Stimulated activated naive CD8-positive, alpha-beta T cell treated with anti-CD3 and anti-CD28 coated beads, Interleukin-15, Interleukin-2, amounts not matched to agents 100 ng/mL and 50 ng/mL, for 24 hours (primary cell): ENCODE results near the gene ACSF2.
"Not testable (repeated sequence)": the region's sequence is repeated elsewhere in the genome, so short reads cannot be mapped to it uniquely, and the experiment has no call there.

Source experiments
- H3K27ac Mint-ChIP-seq: one replicate; pipeline ENCODE4 v1.8.0; 2021; ENCODE audit warnings: mild to moderate bottlenecking, mixed read lengths
- H3K27me3 Mint-ChIP-seq: one replicate; pipeline ENCODE4 v1.8.0; 2021; ENCODE audit warnings: mixed read lengths
- H3K36me3 Mint-ChIP-seq: one replicate; pipeline ENCODE4 v1.8.0; 2021; ENCODE audit warnings: low read depth, mixed read lengths
- H3K4me1 Mint-ChIP-seq: one replicate; pipeline ENCODE4 v1.8.0; 2021; ENCODE audit warnings: low read depth, mixed read lengths
- H3K4me3 Mint-ChIP-seq: one replicate; pipeline ENCODE4 v1.8.0; 2021; ENCODE audit warnings: mild to moderate bottlenecking, mixed read lengths
- H3K9me3 Mint-ChIP-seq: one replicate; pipeline ENCODE4 v1.8.0; 2021; ENCODE audit warnings: mixed read lengths

Gene ACSF2

DNA sequence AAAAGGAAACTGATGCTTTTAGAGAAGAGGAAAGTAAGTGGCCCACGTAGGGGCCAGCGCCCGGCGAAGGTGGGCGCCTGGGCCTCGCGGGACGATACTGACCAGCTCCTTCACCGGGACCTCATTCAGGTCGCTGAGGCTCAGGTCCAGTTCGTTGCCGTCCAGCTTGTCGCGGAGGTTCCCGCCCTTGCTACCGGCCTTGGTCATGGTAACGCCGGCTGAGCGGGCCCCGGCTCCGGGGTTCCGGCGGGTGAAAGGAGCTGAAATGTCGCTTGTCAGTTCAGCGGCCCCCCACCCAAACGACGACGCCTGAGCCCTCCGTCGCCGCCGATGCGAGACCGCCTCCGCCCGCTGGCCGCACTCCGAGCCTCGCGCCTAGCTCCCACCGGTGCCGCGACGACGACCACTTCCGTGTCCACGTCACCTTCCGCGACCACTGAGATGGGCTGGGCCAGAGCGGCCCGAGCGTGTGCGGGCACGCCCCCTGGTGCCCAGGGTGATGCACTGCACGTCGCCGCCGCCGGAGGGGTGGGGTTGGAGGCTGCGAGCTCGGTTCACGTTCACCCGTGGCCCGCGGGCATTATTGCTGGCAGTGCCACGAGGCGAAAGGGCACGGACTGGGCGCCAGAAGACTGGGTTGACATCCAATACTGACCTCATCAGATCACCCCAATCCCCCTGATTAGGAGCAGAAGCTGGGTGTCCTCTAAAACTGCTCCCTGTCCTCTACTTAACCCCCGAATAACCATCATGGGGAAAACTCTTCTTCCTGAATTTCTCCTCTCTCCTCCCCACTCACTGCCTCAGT, 28.7 kb upstream of the ACSF2 start, which contains the start of gene LRRC59:
LRRC59 (minus strand) TSS at position 413 of the 808 bp plus-strand sequence; CDS start at position 207, 206 bp downstream.
- H3K36me3 Mint-ChIP-seq: peaks cover 38% of the 10 kb centered on the region
- no peaks in the 10 kb centered on the region for H3K27me3 Mint-ChIP-seq
- H3K27ac Mint-ChIP-seq: peak within 1 kb of the TSS; percentile 79
- peaks cover 28% of the 10 kb centered on the region for H3K4me1 Mint-ChIP-seq
- no peaks in the 10 kb centered on the region for H3K9me3 Mint-ChIP-seq
- H3K4me3 Mint-ChIP-seq: peak within 1 kb of the TSS; percentile 86

GRCh38 chr17:50397919-50398285, 28.1 kb upstream of the ACSF2 start:
- Mint-ChIP-seq H3K36me3 (peaks cover 32% of the 10 kb centered on the region), H3K9me3 (no peaks in the 10 kb centered on the region), H3K4me3 (peak overlapping the region; percentile 86), H3K27me3 (no peaks in the 10 kb centered on the region), H3K27ac (peak overlapping the region; percentile 17), H3K4me1 (peaks cover 27% of the 10 kb centered on the region)

DNA sequence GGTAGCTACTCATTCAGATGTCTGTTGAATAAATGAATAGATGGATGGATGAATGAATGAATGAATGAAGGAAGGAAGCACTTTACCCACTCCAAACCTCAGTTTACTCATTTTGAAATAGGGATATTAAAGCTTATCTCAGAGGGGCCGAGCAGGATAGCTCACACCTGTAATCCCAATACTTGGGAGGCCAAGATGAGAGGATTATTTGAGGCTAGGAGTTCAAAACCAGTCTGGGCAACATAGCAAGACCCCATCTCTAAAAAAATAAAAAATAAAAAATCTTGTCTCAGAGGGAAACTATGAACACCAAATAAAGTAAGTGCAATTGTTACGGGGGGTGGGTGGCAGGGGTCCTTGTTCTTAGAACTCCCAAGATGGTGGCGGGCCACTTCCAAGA, 27.3 kb upstream of the ACSF2 start:
- H3K4me3 Mint-ChIP-seq, H3K9me3 Mint-ChIP-seq, H3K27ac Mint-ChIP-seq, H3K27me3 Mint-ChIP-seq: not testable (repeated sequence)
- Mint-ChIP-seq H3K4me1 (peaks cover 21% of the 10 kb centered on the region), H3K36me3 (peaks cover 25% of the 10 kb centered on the region)

DNA sequence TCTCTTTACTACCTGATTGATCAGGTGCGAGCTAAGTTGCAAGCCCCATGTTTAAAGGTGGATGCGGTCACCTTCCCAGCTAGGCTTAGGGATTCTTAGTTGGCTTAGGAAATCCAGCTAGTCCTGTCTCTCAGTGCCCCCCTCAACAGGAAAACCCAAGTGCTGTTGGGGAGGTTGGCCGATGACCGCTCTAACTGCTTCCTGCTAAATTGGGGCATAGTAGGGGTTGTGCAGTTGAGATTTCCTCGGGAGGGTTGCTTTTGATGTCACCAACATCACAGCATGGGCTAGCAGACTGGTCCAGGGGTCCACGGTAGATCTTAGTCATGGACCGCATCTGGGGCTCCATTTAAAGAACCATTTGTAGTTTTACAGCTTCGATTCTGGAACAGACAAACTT, 26.4 kb upstream of the ACSF2 start:
- H3K4me3 Mint-ChIP-seq, H3K27ac Mint-ChIP-seq, H3K9me3 Mint-ChIP-seq, H3K27me3 Mint-ChIP-seq: not testable (repeated sequence)
- Mint-ChIP-seq H3K36me3 (peaks cover 16% of the 10 kb centered on the region), H3K4me1 (peaks cover 20% of the 10 kb centered on the region)

DNA sequence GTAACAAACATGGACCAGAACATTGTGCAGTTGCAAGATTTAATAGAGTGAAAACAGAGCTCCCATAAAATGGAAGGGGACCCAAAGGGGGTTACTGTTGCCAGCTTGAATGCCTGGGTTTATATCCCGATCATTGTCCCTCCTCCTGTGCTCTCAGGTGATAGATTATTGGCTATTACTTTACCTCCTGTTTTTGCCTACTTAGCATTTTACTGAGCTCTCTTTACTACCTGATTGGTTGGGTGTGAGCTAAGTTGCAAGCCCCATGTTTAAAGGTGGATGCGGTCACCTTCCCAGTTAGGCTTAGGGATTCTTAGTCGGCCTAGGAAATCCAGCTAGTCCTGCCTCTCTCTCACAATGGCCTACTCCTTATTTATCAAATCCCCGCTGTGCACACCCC, 20.7 kb upstream of the ACSF2 start:
- not testable (repeated sequence) for H3K4me3 Mint-ChIP-seq, H3K27ac Mint-ChIP-seq, H3K4me1 Mint-ChIP-seq, H3K36me3 Mint-ChIP-seq, H3K9me3 Mint-ChIP-seq, H3K27me3 Mint-ChIP-seq

- no peaks in the 10 kb centered on the region for H3K4me1 Mint-ChIP-seq
- H3K9me3 Mint-ChIP-seq: no peaks in the 10 kb centered on the region
- H3K36me3 Mint-ChIP-seq: no peaks in the 10 kb centered on the region
- no peak overlapping the region for H3K4me3 Mint-ChIP-seq
- peaks cover 8% of the 10 kb centered on the region for H3K27me3 Mint-ChIP-seq
- no peak overlapping the region for H3K27ac Mint-ChIP-seq
Observed at GRCh38 chr17:50406578-50406977, 19.4 kb upstream of the ACSF2 start.

- no peak overlapping the region for H3K4me3 Mint-ChIP-seq
- no peaks in the 10 kb centered on the region for H3K36me3 Mint-ChIP-seq
- no peaks in the 10 kb centered on the region for H3K4me1 Mint-ChIP-seq
- peaks cover 11% of the 10 kb centered on the region for H3K27me3 Mint-ChIP-seq
- no peaks in the 10 kb centered on the region for H3K9me3 Mint-ChIP-seq
- H3K27ac Mint-ChIP-seq: no peak overlapping the region
Observed at GRCh38 chr17:50407921-50408320, 18.1 kb upstream of the ACSF2 start.

- no peaks in the 10 kb centered on the region for H3K36me3 Mint-ChIP-seq
- H3K27ac Mint-ChIP-seq: no peak overlapping the region
- H3K27me3 Mint-ChIP-seq: peaks cover 6% of the 10 kb centered on the region
- H3K4me1 Mint-ChIP-seq: no peaks in the 10 kb centered on the region
- no peak overlapping the region for H3K4me3 Mint-ChIP-seq
- no peaks in the 10 kb centered on the region for H3K9me3 Mint-ChIP-seq
Observed at GRCh38 chr17:50412188-50412732, 13.8 kb upstream of the ACSF2 start.

GRCh38 chr17:50414808-50415207, 11.2 kb upstream of the ACSF2 start:
- Mint-ChIP-seq H3K36me3 (no peaks in the 10 kb centered on the region), H3K27ac (no peak overlapping the region), H3K27me3 (peaks cover 6% of the 10 kb centered on the region), H3K4me1 (no peaks in the 10 kb centered on the region), H3K9me3 (no peaks in the 10 kb centered on the region), H3K4me3 (no peak overlapping the region)

- peaks cover 14% of the 10 kb centered on the region for H3K4me1 Mint-ChIP-seq
- H3K4me3 Mint-ChIP-seq, H3K9me3 Mint-ChIP-seq, H3K36me3 Mint-ChIP-seq, H3K27ac Mint-ChIP-seq, H3K27me3 Mint-ChIP-seq: not testable (repeated sequence)
Observed at GRCh38 chr17:50419577-50419976, 6.4 kb upstream of the ACSF2 start.

DNA sequence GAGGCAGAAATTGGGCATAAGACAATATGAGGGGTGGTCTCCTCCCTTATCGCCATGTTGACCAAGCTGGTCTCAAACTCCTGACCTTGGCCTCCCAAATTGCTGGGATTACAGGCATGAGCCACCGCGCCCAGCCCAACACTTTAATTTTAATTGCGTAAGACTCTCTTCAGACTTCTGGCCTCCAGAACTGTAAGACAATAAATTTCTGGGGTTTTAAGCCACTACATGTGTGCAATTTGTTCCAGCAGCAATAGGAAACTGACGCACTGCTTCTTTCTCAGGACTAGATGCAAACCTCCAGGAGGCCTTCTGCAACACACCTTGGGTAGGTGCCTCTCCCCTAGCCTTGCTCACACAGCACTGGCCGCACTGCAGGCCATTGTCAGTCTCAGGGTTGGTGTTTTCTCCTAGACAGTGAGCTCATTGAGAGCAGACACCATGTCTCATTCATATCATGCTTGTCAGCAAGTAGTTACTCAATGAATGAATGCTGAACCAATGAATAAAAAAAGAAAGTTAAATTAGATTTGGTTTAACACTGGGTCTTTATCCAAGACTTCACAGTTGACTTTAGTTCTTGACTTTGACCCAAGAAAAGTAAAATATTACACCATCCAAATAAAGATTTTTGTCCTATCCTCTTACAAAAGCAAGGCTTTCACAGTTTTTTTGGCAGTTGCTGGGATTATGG, 5.5 kb upstream of the ACSF2 start:
- Mint-ChIP-seq H3K36me3 (no peaks in the 10 kb centered on the region), H3K27ac (peak overlapping the region; percentile 72), H3K9me3 (no peaks in the 10 kb centered on the region), H3K27me3 (peaks cover 3% of the 10 kb centered on the region), H3K4me1 (peaks cover 17% of the 10 kb centered on the region), H3K4me3 (no peak overlapping the region)

- Mint-ChIP-seq H3K27me3 (no peaks in the 10 kb centered on the region), H3K27ac (peak overlapping the region; percentile 94), H3K4me3 (peak overlapping the region; percentile 79)
Observed at GRCh38 chr17:50421308-50422051, 4.5 kb upstream of the ACSF2 start.

GRCh38 chr17:50422738-50423137, 3.3 kb upstream of the ACSF2 start:
- H3K4me3 Mint-ChIP-seq: no peak overlapping the region
- no peaks in the 10 kb centered on the region for H3K27me3 Mint-ChIP-seq
- peaks cover 29% of the 10 kb centered on the region for H3K4me1 Mint-ChIP-seq
- no peak overlapping the region for H3K27ac Mint-ChIP-seq
- H3K9me3 Mint-ChIP-seq: no peaks in the 10 kb centered on the region
- no peaks in the 10 kb centered on the region for H3K36me3 Mint-ChIP-seq

More at GRCh38 chr17:50421308-50422051, 4.5 kb upstream of the ACSF2 start:
- peaks cover 17% of the 10 kb centered on the region for H3K4me1 Mint-ChIP-seq
- H3K36me3 Mint-ChIP-seq: no peaks in the 10 kb centered on the region
- no peaks in the 10 kb centered on the region for H3K9me3 Mint-ChIP-seq

GRCh38 chr17:50423553-50424159, 2.4 kb upstream of the ACSF2 start:
- H3K27me3 Mint-ChIP-seq: no peaks in the 10 kb centered on the region
- H3K4me1 Mint-ChIP-seq: peaks cover 31% of the 10 kb centered on the region
- no peak overlapping the region for H3K4me3 Mint-ChIP-seq
- no peaks in the 10 kb centered on the region for H3K9me3 Mint-ChIP-seq
- H3K36me3 Mint-ChIP-seq: no peaks in the 10 kb centered on the region
- H3K27ac Mint-ChIP-seq: no peak overlapping the region
